KG1 (cell line): ENCODE data around the gene MRTFB.

Experiments used
- DNase-seq: peaks from one replicate; lab custom pipeline; 2025; lab: John Stamatoyannopoulos, UW

The MRTFB gene

GRCh38 chr16:14062261-14062660 is 8.9 kb upstream of the MRTFB start:
- no peak for DNase-seq

GRCh38 chr16:14063618-14064581 is 7.2 kb upstream of the MRTFB start:
- no peak for DNase-seq

GRCh38 chr16:14069818-14070217 is 1.3 kb upstream of the MRTFB start:
- DNase-seq: no peak

GRCh38 chr16:14070555-14070876 is 603 bp upstream of the MRTFB start:
- no peak for DNase-seq

GRCh38 chr16:14071576-14072271 is 605 bp downstream of the MRTFB start:
- DNase-seq: no peak

- no peak for DNase-seq
Measured at GRCh38 chr16:14072360-14072759, 1.2 kb downstream of the MRTFB start.

GRCh38 chr16:14074544-14074943 is 3.4 kb downstream of the MRTFB start:
- no peak for DNase-seq

GRCh38 chr16:14077918-14078317 is 6.8 kb downstream of the MRTFB start:
- DNase-seq: no peak

- no peak for DNase-seq
Measured at GRCh38 chr16:14086477-14086876, 15.4 kb downstream of the MRTFB start.

- no peak for DNase-seq
Measured at GRCh38 chr16:14087181-14087580, 16.1 kb downstream of the MRTFB start.

GRCh38 chr16:14087590-14088154 is 16.6 kb downstream of the MRTFB start:
- no peak for DNase-seq

- no peak for DNase-seq
Measured at GRCh38 chr16:14088155-14088753, 17.1 kb downstream of the MRTFB start.

- DNase-seq: no peak
Measured at GRCh38 chr16:14089283-14089823, 18.2 kb downstream of the MRTFB start.

- DNase-seq: no peak
Measured at GRCh38 chr16:14092561-14092960, 21.4 kb downstream of the MRTFB start.

GRCh38 chr16:14095883-14096551 is 24.9 kb downstream of the MRTFB start:
- DNase-seq: no peak

GRCh38 chr16:14097182-14097959 is 26.3 kb downstream of the MRTFB start:
- DNase-seq: no peak

- DNase-seq: no peak
Measured at GRCh38 chr16:14098081-14098480, 27.0 kb downstream of the MRTFB start.

- no peak for DNase-seq
Measured at GRCh38 chr16:14100825-14101224, 29.7 kb downstream of the MRTFB start.

- no peak for DNase-seq
Measured at GRCh38 chr16:14101415-14101814, 30.3 kb downstream of the MRTFB start.

GRCh38 chr16:14102925-14103720 is 32.0 kb downstream of the MRTFB start:
- no peak for DNase-seq
